ENCODE results near the gene ULK3. TPM values are rescaled to one million over a fixed set of nuclear protein-coding genes. Genes with fewer than 3 reads are reported as not detected.

ULK3 gene
- total RNA-seq, 4 donors from 2014 or later = 138 to 473 (median 312) TPM

GRCh38 chr15:74794970-74795349, 48.0 kb downstream of the ULK3 start:
- DNase-seq = no peak
- Histone ChIP-seq H3K36me3 (no peaks in the 10 kb centered on the region), H3K9me3 (no peaks in the 10 kb centered on the region), H3K4me1 (peaks cover 20 to 64% (median 35%) of the 10 kb centered on the region in 4 donors), H3K4me3 (no peak overlapping the region), H3K27ac (no peak overlapping the region), H3K27me3 (no peaks in the 10 kb centered on the region)
- intact Hi-C loops (cut with DNase I; ENCODE audit: low total_unique reads) (no loop called here), in situ Hi-C loops (cut with MboI; ENCODE audit: low pct_ligation_motif_present in 1 of 4, low pct_unique_long_range_greater_than_20kb in 1 of 4, low sequenced_read_pairs in 3 of 4) (no loop called here)
- TF ChIP-seq, protein P1, sequence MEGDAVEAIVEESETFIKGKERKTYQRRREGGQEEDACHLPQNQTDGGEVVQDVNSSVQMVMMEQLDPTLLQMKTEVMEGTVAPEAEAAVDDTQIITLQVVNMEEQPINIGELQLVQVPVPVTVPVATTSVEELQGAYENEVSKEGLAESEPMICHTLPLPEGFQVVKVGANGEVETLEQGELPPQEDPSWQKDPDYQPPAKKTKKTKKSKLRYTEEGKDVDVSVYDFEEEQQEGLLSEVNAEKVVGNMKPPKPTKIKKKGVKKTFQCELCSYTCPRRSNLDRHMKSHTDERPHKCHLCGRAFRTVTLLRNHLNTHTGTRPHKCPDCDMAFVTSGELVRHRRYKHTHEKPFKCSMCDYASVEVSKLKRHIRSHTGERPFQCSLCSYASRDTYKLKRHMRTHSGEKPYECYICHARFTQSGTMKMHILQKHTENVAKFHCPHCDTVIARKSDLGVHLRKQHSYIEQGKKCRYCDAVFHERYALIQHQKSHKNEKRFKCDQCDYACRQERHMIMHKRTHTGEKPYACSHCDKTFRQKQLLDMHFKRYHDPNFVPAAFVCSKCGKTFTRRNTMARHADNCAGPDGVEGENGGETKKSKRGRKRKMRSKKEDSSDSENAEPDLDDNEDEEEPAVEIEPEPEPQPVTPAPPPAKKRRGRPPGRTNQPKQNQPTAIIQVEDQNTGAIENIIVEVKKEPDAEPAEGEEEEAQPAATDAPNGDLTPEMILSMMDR (IDR thresholded peaks at IDR 0.05) = no peak
- TF ChIP-seq EP300 (IDR thresholded peaks at IDR 0.05; ENCODE audit: low read depth) (no peak), POLR2AphosphoS5 (IDR thresholded peaks at IDR 0.05) (no peak), POLR2A (IDR thresholded peaks at IDR 0.05) (no peak)
- 94% methylated on average over 9 of the region's 9 CpGs; no CpG with 5 or more reads in 1 of the 2 donors for WGBS, 2 donors (ENCODE audit: low coverage in 1 of 2)

GRCh38 chr15:74794248-74794969, 48.5 kb downstream of the ULK3 start:
- no peak overlapping the region for H3K27ac ChIP-seq
- H3K36me3 ChIP-seq = no peaks in the 10 kb centered on the region
- in situ Hi-C loops (cut with MboI; ENCODE audit: low pct_ligation_motif_present in 1 of 4, low pct_unique_long_range_greater_than_20kb in 1 of 4, low sequenced_read_pairs in 3 of 4) (no loop called here), intact Hi-C loops (cut with DNase I; ENCODE audit: low total_unique reads) (no loop called here)
- H3K4me3 ChIP-seq = no peak overlapping the region
- no peak for DNase-seq
- H3K4me1 ChIP-seq = peaks cover 22 to 64% (median 35%) of the 10 kb centered on the region in 4 donors
- H3K9me3 ChIP-seq = no peaks in the 10 kb centered on the region
- 78% methylated on average over 6 of the region's 9 CpGs; no CpG with 5 or more reads in 1 of the 2 donors for WGBS, 2 donors (ENCODE audit: low coverage in 1 of 2)
- no peaks in the 10 kb centered on the region for H3K27me3 ChIP-seq
- TF ChIP-seq POLR2A (IDR thresholded peaks at IDR 0.05) (no peak), EP300 (IDR thresholded peaks at IDR 0.05; ENCODE audit: low read depth) (no peak), POLR2AphosphoS5 (IDR thresholded peaks at IDR 0.05) (no peak)
- TF ChIP-seq, protein P1 (IDR thresholded peaks at IDR 0.05) = no peak

DNA sequence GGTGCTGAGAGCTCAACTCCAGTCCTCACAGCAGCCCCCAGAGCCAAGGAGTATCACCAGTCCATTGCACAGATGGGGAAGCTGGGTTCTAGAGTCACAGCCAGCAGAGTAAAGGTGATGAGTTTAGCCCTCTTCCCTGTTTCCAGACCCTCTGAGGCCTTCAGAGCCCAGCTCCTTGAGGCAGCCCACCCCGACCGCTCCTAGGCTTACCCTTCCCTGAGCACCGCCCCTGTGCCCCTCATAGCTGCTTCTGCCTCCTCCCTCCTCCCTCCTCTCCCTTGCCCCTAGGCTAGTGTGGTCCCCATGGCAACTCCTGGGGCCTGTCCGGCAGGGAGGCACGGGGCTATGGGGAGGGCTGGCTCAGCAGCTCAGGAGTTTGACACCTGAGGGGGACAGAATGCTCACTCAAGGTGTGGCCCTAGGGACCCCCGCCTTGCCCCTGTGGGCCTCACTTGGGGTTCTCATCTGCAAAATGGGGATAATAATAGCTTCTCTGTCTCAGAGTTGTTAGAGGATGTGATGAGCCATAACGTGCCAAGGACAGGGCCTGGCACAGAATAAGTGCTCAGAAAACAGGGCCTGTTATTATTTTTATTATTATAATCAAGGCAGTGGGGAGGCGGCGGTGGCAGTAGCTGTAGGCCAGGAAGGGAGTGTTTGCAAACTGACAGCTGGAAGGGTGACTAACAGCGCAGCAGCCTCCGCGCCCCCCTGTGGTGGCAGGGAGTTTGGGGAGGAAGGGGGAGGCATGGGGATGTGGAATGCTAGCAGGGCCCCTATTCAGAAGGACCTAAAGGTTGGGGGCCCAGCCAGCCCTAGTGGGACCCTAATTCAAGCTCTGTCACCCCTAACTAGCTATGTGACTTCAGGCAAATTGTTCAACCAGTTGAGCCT, 49.6 kb downstream of the ULK3 start:
- intact Hi-C loops (cut with DNase I; ENCODE audit: low total_unique reads) (no loop called here), in situ Hi-C loops (cut with MboI; ENCODE audit: low pct_ligation_motif_present in 1 of 4, low pct_unique_long_range_greater_than_20kb in 1 of 4, low sequenced_read_pairs in 3 of 4) (no loop called here)
- H3K4me1 ChIP-seq = peaks cover 32 to 64% (median 43%) of the 10 kb centered on the region in 4 donors
- DNase-seq = peak; percentile 59
- peak overlapping the region in 2 of 4 donors; percentile 20 to 28 for H3K27ac ChIP-seq
- no peaks in the 10 kb centered on the region for H3K27me3 ChIP-seq
- no peak overlapping the region for H3K4me3 ChIP-seq
- H3K9me3 ChIP-seq = no peaks in the 10 kb centered on the region
- WGBS, 2 donors (ENCODE audit: low coverage in 1 of 2) = 65 to 76% methylated on average over 4 to 12 of the region's 12 CpGs
- TF ChIP-seq, protein P1 (IDR thresholded peaks at IDR 0.05) = peak in 2 of 5 experiments; percentile 13 to 14
- TF ChIP-seq EP300 (IDR thresholded peaks at IDR 0.05; ENCODE audit: low read depth) (no peak), POLR2A (IDR thresholded peaks at IDR 0.05) (no peak), POLR2AphosphoS5 (IDR thresholded peaks at IDR 0.05) (no peak)
- no peaks in the 10 kb centered on the region for H3K36me3 ChIP-seq
